Naive B cell (primary cell): ENCODE measurements around the gene ST6GALNAC3. TPM values are rescaled to one million over a fixed set of nuclear protein-coding genes. Genes with fewer than 3 reads are reported as not detected.

Experiments used
- ATAC-seq, 2 donors: fragments of 150-1000 bp; cut with Tn5 transposase; 2 replicates each; pipeline ENCODE4 v1.10.0; 2021; ENCODE audit warnings: low read depth in 2 of 2, mild to moderate bottlenecking in 2 of 2, moderate library complexity in 2 of 2
- DNase-seq: peaks from one replicate; pipeline ENCODE4 v3.0.0; 2022
- H3K27ac Mint-ChIP-seq, 6 donors: one replicate each; pipeline ENCODE4 v1.8.0; 2020 to 2022; ENCODE audit warnings: mild to moderate bottlenecking in 6 of 6, mixed read lengths in 6 of 6, moderate library complexity in 5 of 6, inconsistent platforms in 2 of 6
- H3K27me3 Mint-ChIP-seq, 3 donors: one replicate each; pipeline ENCODE4 v1.8.0; 2021 to 2022; ENCODE audit warnings: mixed read lengths in 3 of 3, mild to moderate bottlenecking in 1 of 3
- H3K36me3 Mint-ChIP-seq, 2 donors: one replicate each; pipeline ENCODE4 v1.8.0; 2020 to 2022; ENCODE audit warnings: mixed read lengths in 2 of 2, inconsistent platforms in 1 of 2, mild to moderate bottlenecking in 1 of 2
- H3K4me1 Mint-ChIP-seq, 3 donors: one replicate each; pipeline ENCODE4 v1.8.0; 2020 to 2022; ENCODE audit warnings: mixed read lengths in 3 of 3, inconsistent platforms in 1 of 3, mild to moderate bottlenecking in 1 of 3, moderate library complexity in 1 of 3
- H3K4me3 Mint-ChIP-seq, 8 donors: one replicate each; pipeline ENCODE4 v1.8.0; 2020 to 2022; ENCODE audit warnings: mild to moderate bottlenecking in 8 of 8, mixed read lengths in 8 of 8, moderate library complexity in 8 of 8, inconsistent platforms in 2 of 8
- H3K9me3 Mint-ChIP-seq, 7 donors: one replicate each; pipeline ENCODE4 v1.8.0; 2020 to 2022; ENCODE audit warnings: mixed read lengths in 7 of 7, mild to moderate bottlenecking in 5 of 7, inconsistent platforms in 2 of 7, moderate library complexity in 1 of 7
- polyA plus RNA-seq, 6 donors: library from polyadenylated mRNA; unstranded; fragments of 300-500 nt; fragmentation: Illumina TruSeq; gene quantifications; one replicate each; pipeline ENCODE4 v1.2.3, GENCODE V29; 2021; ENCODE audit warnings: low read depth in 6 of 6

ST6GALNAC3 gene
- polyA plus RNA-seq, 6 donors from 2014 or later, result 3.8 to 12.9 (median 10.5) TPM

DNA sequence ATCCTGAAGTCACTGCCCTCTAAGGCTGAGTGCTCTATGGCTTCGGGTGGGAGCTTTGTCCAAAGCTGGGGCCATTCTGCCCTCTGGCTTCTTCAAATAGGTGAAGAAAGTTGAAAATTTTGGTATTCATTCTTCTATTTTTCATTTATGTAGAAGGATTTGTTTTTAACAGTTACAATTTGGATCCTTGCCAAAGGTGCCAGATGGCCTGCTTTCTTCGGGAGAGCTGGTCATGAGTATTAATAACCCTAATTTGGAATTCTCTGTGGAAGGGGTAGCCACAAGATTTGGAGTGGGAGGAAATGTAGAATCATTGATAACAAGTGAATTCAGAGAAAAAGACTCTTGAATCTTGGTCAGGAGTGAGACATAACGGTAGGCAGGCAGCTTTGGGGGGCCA is 422.3 kb downstream of the ST6GALNAC3 start:
- Mint-ChIP-seq H3K27ac (peak overlapping the region in 1 of 6 donors; percentile 29), H3K27me3 (no peaks in the 10 kb centered on the region), H3K4me1 (peaks cover 7 to 15% (median 12%) of the 10 kb centered on the region in 3 donors), H3K4me3 (peak overlapping the region in 1 of 8 donors; percentile 4), H3K36me3 (no peaks in the 10 kb centered on the region), H3K9me3 (no peaks in the 10 kb centered on the region)
- DNase-seq, result no peak
- ATAC-seq, result no peak

DNA sequence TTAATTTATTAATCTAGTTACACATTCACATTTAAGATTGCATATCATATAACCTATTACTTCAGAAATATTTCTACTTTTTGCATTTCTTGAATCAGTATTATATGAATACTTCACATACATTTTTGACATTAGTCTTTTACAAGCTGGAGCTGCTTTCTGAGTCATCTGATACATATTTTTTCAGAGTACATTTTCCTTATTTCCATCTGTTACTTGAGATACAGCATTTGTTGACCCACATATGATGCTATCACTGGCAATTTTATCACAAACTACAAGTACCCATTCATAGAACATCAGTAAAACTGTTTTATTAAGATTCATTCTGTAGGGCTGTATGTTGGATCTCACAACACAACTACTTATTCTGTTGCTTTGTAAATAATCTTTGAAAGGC is 425.6 kb downstream of the ST6GALNAC3 start:
- Mint-ChIP-seq H3K4me3 (no peak overlapping the region), H3K9me3 (no peaks in the 10 kb centered on the region), H3K36me3 (no peaks in the 10 kb centered on the region), H3K4me1 (peaks cover 5 to 12% (median 7%) of the 10 kb centered on the region in 3 donors), H3K27ac (no peak overlapping the region), H3K27me3 (no peaks in the 10 kb centered on the region)
- no peak for DNase-seq
- no peak for ATAC-seq

DNA sequence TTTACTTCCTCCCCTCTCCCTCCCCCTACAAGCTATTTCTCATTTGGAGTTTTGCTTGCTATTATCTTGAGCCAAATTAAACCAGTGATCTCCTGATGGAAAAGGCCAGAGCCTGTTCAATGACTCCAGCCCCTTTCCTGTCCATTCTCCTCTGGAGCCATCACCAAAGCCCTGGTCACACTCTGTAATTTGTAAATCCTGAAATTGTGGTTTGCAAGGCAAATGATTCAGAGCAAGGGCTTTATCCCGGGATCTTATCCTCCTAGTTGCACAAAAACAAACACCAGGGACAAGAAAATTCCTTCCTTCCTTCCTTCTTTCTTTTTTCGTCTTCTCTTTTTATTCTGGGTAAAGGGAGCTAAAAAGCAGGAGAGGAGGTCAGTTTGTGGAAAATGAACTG is 426.6 kb downstream of the ST6GALNAC3 start:
- ATAC-seq, result no peak
- no peak for DNase-seq
- Mint-ChIP-seq H3K36me3 (no peaks in the 10 kb centered on the region), H3K4me1 (peaks cover 5 to 12% (median 7%) of the 10 kb centered on the region in 3 donors), H3K27me3 (no peaks in the 10 kb centered on the region), H3K9me3 (no peaks in the 10 kb centered on the region), H3K27ac (no peak overlapping the region), H3K4me3 (no peak overlapping the region)

GRCh38 chr1:76501586-76502219 is 427.2 kb downstream of the ST6GALNAC3 start:
- Mint-ChIP-seq H3K4me3 (no peak overlapping the region), H3K4me1 (peaks cover 5 to 12% (median 7%) of the 10 kb centered on the region in 3 donors), H3K27ac (peak overlapping the region in 1 of 6 donors; percentile 44), H3K36me3 (peaks cover 0 to 4% of the 10 kb centered on the region in 2 donors), H3K9me3 (no peaks in the 10 kb centered on the region), H3K27me3 (no peaks in the 10 kb centered on the region)
- no peak for DNase-seq
- ATAC-seq, result peak in 1 of 2 donors; percentile 44

DNA sequence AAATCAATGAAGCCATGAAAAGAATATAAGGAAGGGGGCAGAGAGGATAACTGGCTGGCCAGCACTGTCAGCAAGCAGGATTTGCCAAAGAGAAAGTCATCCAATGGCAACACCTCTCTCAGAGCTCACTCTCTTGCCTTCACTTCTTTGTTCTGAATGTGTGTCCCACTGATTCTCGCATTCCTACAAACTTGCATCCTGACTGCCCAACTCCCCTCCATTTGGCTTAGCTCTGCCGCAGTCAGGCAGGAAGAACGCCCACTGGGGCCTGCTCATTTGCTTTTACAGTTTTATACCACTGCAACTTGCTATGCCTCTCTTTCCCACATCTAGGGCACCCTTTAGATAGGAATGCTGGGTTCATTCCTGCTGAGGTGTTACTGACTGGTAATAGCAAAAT is 428.6 kb downstream of the ST6GALNAC3 start:
- Mint-ChIP-seq H3K9me3 (no peaks in the 10 kb centered on the region), H3K27ac (peak overlapping the region in 1 of 6 donors; percentile 73), H3K27me3 (no peaks in the 10 kb centered on the region), H3K4me1 (peaks cover 5 to 12% (median 7%) of the 10 kb centered on the region in 3 donors), H3K4me3 (no peak overlapping the region), H3K36me3 (peaks cover 0 to 4% of the 10 kb centered on the region in 2 donors)
- no peak for ATAC-seq
- DNase-seq, result no peak

DNA sequence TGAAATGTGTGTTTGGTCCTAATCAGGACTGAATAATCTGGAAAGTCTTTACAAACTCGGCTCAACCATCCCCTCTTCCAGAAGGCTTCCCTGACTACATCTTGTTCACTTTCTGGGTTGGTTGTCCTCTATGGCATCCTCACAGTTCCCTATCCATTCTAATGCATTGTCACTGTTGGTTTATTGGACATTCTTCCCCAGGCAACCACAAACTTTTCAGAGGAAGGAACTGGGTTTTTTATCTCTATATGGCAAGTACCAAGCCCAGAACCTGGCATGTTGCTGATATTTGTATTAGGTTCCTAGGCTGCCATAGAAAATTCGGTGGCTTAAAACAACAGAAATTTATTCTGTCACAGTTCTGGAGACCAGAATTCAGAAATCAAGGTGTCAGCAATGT is 429.2 kb downstream of the ST6GALNAC3 start:
- no peak for ATAC-seq
- no peak for DNase-seq
- H3K4me3 Mint-ChIP-seq, result no peak overlapping the region
- H3K27ac Mint-ChIP-seq, result peak overlapping the region in 1 of 6 donors; percentile 33
- no peaks in the 10 kb centered on the region for H3K27me3 Mint-ChIP-seq
- H3K9me3 Mint-ChIP-seq, result no peaks in the 10 kb centered on the region
- H3K4me1 Mint-ChIP-seq, result peaks cover 5 to 12% (median 7%) of the 10 kb centered on the region in 3 donors
- peaks cover 0 to 4% of the 10 kb centered on the region in 2 donors for H3K36me3 Mint-ChIP-seq

DNA sequence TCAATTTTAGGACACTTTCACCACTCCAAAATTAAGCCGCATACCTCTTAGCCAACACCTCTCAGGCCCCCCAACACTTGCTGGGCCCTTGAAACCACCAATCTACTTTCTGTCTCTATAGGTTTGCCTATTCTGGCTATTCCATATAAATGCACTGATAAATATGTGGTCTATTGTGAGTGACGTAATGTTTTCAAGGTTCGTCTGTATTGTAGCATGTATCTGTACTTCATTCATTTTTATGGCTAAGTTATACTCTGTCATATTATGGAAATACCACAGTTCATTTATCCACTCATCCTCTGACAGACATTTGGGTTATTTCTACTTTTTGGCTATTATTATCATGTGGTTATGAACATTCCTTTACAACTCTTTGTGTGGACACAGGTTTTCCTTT is 432.8 kb downstream of the ST6GALNAC3 start:
- H3K4me1 Mint-ChIP-seq, result peaks cover 8 to 25% (median 23%) of the 10 kb centered on the region in 3 donors
- no peaks in the 10 kb centered on the region for H3K9me3 Mint-ChIP-seq
- no peak overlapping the region for H3K27ac Mint-ChIP-seq
- ATAC-seq (no peak), DNase-seq (no peak)
- no peak overlapping the region for H3K4me3 Mint-ChIP-seq
- no peaks in the 10 kb centered on the region for H3K27me3 Mint-ChIP-seq
- H3K36me3 Mint-ChIP-seq, result peaks cover 0 to 4% of the 10 kb centered on the region in 2 donors

- Mint-ChIP-seq H3K4me3 (no peak overlapping the region), H3K36me3 (peaks cover 0 to 4% of the 10 kb centered on the region in 2 donors)
Observed at GRCh38 chr1:76508871-76509270, 434.3 kb downstream of the ST6GALNAC3 start.

GRCh38 chr1:76510672-76511557 is 436.4 kb downstream of the ST6GALNAC3 start:
- peaks cover 0 to 3% (median 0%) of the 10 kb centered on the region in 7 donors for H3K9me3 Mint-ChIP-seq
- peak overlapping the region in 2 of 6 donors; percentile 57 to 89 for H3K27ac Mint-ChIP-seq
- DNase-seq, result no peak
- no peaks in the 10 kb centered on the region for H3K27me3 Mint-ChIP-seq
- H3K36me3 Mint-ChIP-seq, result peaks cover 0 to 4% of the 10 kb centered on the region in 2 donors
- ATAC-seq, result no peak
- H3K4me1 Mint-ChIP-seq, result peaks cover 10 to 29% (median 18%) of the 10 kb centered on the region in 3 donors
- peak overlapping the region in 2 of 8 donors; percentile 41 to 78 for H3K4me3 Mint-ChIP-seq

More at GRCh38 chr1:76508871-76509270, 434.3 kb downstream of the ST6GALNAC3 start:
- DNase-seq, result no peak
- Mint-ChIP-seq H3K27ac (no peak overlapping the region), H3K9me3 (peaks cover 0 to 3% (median 0%) of the 10 kb centered on the region in 7 donors), H3K4me1 (peaks cover 8 to 25% (median 18%) of the 10 kb centered on the region in 3 donors), H3K27me3 (no peaks in the 10 kb centered on the region)
- ATAC-seq, result no peak

GRCh38 chr1:76511558-76512179 is 437.1 kb downstream of the ST6GALNAC3 start:
- peaks cover 12 to 30% (median 18%) of the 10 kb centered on the region in 3 donors for H3K4me1 Mint-ChIP-seq
- ATAC-seq (no peak), DNase-seq (no peak)
- H3K4me3 Mint-ChIP-seq, result no peak overlapping the region
- H3K27me3 Mint-ChIP-seq, result no peaks in the 10 kb centered on the region
- H3K9me3 Mint-ChIP-seq, result peaks cover 0 to 3% (median 0%) of the 10 kb centered on the region in 7 donors
- H3K27ac Mint-ChIP-seq, result peak overlapping the region in 1 of 6 donors; percentile 89
- no peaks in the 10 kb centered on the region for H3K36me3 Mint-ChIP-seq

DNA sequence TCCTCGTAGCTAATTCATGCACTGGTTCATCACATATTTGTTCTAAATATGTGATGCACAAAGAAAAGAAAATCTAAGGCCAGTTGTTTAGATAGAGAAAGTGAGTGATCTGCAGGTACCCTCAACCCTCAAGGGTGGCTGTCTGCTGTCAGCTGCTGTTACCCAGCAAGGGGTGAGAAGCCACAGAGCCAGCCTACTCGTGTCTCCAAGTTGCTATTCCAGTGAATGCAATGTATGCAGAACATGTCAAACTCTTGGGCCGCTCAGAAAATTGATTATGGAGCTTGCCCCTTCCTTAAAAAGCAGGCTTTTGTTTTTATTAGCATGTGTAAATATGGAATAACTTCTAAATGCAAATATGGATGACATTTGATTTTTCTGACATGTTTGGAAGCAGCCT is 456.4 kb downstream of the ST6GALNAC3 start:
- Mint-ChIP-seq H3K36me3 (peaks cover 7 to 11% of the 10 kb centered on the region in 2 donors), H3K27me3 (no peaks in the 10 kb centered on the region), H3K9me3 (peaks cover 0 to 2% (median 0%) of the 10 kb centered on the region in 7 donors), H3K4me1 (peaks cover 0 to 8% (median 0%) of the 10 kb centered on the region in 3 donors), H3K4me3 (no peak overlapping the region), H3K27ac (no peak overlapping the region)
- ATAC-seq (no peak), DNase-seq (no peak)

- Mint-ChIP-seq H3K27ac (no peak overlapping the region), H3K36me3 (peaks cover 10% of the 10 kb centered on the region in 2 donors), H3K9me3 (peaks cover 5 to 26% (median 14%) of the 10 kb centered on the region in 7 donors), H3K27me3 (no peaks in the 10 kb centered on the region), H3K4me1 (peaks cover 0 to 16% (median 0%) of the 10 kb centered on the region in 3 donors), H3K4me3 (no peak overlapping the region)
- DNase-seq (no peak), ATAC-seq (no peak)
Observed at GRCh38 chr1:76541618-76542017, 467.1 kb downstream of the ST6GALNAC3 start.

GRCh38 chr1:76542359-76542758 is 467.8 kb downstream of the ST6GALNAC3 start:
- H3K27me3 Mint-ChIP-seq, result no peaks in the 10 kb centered on the region
- peaks cover 2 to 10% of the 10 kb centered on the region in 2 donors for H3K36me3 Mint-ChIP-seq
- H3K4me3 Mint-ChIP-seq, result no peak overlapping the region
- peaks cover under 1 to 26% (median 12%) of the 10 kb centered on the region in 7 donors for H3K9me3 Mint-ChIP-seq
- H3K27ac Mint-ChIP-seq, result no peak overlapping the region
- ATAC-seq, result no peak
- peaks cover 0 to 9% (median 0%) of the 10 kb centered on the region in 3 donors for H3K4me1 Mint-ChIP-seq
- DNase-seq, result no peak
